ENCODE data around the gene IFT122.

Gene IFT122

GRCh38 chr3:129559565-129560079 is 119.6 kb downstream of the IFT122 start:
- DNase-seq, result no peak

GRCh38 chr3:129560269-129560787 is 120.3 kb downstream of the IFT122 start:
- DNase-seq, result no peak

- DNase-seq, result no peak
Measured at GRCh38 chr3:129560911-129561594, 121.0 kb downstream of the IFT122 start.

- DNase-seq, result no peak
Measured at GRCh38 chr3:129561619-129562248, 121.7 kb downstream of the IFT122 start.

GRCh38 chr3:129562803-129563202 is 122.8 kb downstream of the IFT122 start:
- no peak for DNase-seq

GRCh38 chr3:129563332-129563731 is 123.3 kb downstream of the IFT122 start:
- no peak for DNase-seq

GRCh38 chr3:129563850-129564535 is 124.0 kb downstream of the IFT122 start:
- DNase-seq, result no peak

DNA sequence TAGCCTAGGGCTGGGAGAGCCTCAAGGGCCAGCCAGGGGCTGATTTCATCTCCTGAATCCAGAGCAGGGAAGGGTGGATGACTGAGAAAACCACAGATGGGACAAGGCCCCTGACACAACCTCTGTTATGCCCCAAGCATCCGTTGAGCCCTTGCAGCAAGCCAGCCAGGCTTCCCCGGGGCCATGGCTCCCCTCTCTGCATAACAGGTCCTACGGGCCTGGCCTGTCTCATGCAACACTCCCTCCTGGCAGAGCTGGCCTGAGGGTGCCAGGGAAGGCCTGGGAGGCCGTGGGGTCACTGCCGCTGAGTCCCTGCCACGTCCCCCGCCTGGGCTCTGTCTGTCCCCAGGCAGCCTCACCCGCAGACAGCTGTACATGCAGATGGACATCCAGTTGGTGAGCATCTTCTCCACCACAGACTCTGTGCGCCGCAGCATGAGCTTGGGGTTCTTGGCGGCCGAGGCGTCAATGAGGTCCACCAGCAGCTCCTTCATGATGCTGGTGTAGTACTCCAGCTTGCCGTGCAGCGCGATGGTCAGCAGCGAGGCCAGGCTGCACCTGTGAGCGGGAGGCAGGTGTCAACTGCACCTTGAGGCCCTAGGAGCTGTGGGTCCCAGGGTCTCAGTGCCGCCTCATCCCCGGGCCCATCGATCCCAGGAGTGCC is 125.1 kb downstream of the IFT122 start:
- no peak for DNase-seq

GRCh38 chr3:129565902-129566301 is 125.9 kb downstream of the IFT122 start:
- DNase-seq, result no peak

GRCh38 chr3:129567176-129567705 is 127.2 kb downstream of the IFT122 start:
- DNase-seq, result no peak

GRCh38 chr3:129567939-129568338 is 127.9 kb downstream of the IFT122 start:
- no peak for DNase-seq

DNA sequence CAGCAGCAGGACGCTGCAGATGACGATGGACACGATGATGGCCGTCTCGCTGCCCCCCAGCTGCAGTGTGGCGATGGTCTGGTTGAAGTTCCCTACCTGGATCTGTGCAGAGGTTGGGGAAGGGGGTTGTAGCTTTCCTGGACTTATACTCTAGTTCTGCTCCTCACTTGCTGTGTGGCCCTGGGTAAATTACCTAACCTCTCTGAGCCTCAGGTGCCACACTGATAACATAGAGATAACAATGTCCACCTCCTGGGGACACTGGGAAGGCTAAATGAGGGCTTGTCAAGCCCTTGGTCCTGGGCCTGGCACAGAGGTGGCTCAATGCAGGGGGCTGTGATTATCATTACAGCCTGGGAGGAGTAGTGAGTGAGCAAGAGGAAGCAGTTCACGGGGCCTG is 129.8 kb downstream of the IFT122 start:
- no peak for DNase-seq

All from NCI-H345 (cell line).